ENCODE data around the gene SCG3.

DNA sequence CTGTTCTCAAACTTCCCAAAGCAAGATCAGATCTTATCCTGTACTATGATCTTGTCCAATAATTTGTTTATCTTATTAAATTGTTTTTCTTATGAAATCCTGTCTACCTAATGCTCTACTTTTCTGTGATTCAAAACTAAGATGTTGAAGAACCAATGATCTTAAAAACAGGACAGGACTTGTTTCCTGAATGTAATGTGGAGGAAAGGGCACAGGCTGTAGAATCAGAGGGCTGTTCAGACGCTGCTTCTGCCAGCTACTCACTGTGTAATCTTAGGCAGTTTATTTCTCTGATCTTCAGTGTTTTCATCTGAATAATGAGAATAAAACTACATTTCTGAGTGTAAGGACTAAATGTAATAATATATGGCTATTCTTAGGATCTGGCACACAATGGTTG, 38.6 kb upstream of the SCG3 start:
- TF ChIP-seq TAF1 (IDR thresholded peaks at IDR 0.05; ENCODE audit: borderline replicate concordance, insufficient read depth, low read length): no peak
- TF ChIP-seq, protein P1, sequence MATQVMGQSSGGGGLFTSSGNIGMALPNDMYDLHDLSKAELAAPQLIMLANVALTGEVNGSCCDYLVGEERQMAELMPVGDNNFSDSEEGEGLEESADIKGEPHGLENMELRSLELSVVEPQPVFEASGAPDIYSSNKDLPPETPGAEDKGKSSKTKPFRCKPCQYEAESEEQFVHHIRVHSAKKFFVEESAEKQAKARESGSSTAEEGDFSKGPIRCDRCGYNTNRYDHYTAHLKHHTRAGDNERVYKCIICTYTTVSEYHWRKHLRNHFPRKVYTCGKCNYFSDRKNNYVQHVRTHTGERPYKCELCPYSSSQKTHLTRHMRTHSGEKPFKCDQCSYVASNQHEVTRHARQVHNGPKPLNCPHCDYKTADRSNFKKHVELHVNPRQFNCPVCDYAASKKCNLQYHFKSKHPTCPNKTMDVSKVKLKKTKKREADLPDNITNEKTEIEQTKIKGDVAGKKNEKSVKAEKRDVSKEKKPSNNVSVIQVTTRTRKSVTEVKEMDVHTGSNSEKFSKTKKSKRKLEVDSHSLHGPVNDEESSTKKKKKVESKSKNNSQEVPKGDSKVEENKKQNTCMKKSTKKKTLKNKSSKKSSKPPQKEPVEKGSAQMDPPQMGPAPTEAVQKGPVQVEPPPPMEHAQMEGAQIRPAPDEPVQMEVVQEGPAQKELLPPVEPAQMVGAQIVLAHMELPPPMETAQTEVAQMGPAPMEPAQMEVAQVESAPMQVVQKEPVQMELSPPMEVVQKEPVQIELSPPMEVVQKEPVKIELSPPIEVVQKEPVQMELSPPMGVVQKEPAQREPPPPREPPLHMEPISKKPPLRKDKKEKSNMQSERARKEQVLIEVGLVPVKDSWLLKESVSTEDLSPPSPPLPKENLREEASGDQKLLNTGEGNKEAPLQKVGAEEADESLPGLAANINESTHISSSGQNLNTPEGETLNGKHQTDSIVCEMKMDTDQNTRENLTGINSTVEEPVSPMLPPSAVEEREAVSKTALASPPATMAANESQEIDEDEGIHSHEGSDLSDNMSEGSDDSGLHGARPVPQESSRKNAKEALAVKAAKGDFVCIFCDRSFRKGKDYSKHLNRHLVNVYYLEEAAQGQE (IDR thresholded peaks at IDR 0.05; ENCODE audit: insufficient read depth in 1 of 2, low read depth in 2 of 2, low read length in 2 of 2): no peak
